ENCODE measurements around the gene CYTH4.

DNA sequence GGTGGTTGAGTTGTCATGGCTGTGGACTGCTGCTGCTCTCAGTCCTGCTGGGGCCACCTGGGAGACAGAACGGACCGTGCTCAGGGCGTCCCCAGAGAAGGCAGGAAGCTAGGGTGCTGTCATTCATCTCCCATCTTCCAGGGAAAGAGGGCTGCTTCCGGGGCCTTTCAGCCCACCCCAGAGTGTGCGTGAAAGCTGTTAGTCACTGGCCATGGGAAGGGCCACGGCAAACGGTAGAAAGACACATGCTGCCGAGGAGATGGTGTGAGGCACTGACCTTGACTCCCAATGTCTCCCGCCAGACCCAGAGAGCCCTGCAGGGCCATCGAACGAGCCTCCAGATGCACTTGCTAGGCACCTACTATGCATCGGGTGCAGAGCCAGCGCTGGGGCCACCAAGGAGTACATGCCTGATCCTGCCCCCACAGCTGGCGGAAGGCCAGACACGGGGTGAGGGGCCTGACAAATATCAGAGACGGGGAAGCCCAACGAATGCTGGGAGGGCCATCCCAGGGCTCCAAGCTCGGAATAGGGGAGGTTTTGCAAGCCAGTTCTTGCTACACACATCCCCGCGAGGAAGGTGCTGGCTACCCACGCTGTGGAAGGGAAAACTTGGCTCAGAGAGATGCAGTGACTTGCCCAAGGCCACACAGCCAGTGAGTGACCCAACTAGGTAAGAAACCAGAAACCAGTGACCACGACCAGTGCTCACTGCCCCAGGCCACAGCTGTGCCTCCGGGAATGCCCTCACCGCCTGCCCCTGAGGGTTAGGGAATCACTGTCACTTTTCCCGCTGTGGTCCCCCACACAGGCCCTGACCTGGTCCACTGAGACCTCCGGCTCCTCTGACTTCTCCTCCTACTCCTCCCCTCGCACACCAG lies 48.3 kb upstream of the CYTH4 start:
- TF ChIP-seq CREB1 (CRISPR knock-in tag; IDR thresholded peaks at IDR 0.05; ENCODE audit: low read depth) (no peak), EZH2 (IDR thresholded peaks at IDR 0.05; ENCODE audit: low read depth, unreplicated experiment) (no peak), STAT1 (IDR thresholded peaks at IDR 0.05; ENCODE audit: unreplicated experiment) (no peak), POLR2AphosphoS5 (IDR thresholded peaks at IDR 0.05; ENCODE audit: low read depth) (no peak), JUNB (IDR thresholded peaks at IDR 0.05; ENCODE audit: unreplicated experiment) (no peak), NANOG (IDR thresholded peaks at IDR 0.05; ENCODE audit: borderline replicate concordance) (no peak), EZH2phosphoT487 (IDR thresholded peaks at IDR 0.05; ENCODE audit: unreplicated experiment) (no peak)
- TF ChIP-seq, protein P1, sequence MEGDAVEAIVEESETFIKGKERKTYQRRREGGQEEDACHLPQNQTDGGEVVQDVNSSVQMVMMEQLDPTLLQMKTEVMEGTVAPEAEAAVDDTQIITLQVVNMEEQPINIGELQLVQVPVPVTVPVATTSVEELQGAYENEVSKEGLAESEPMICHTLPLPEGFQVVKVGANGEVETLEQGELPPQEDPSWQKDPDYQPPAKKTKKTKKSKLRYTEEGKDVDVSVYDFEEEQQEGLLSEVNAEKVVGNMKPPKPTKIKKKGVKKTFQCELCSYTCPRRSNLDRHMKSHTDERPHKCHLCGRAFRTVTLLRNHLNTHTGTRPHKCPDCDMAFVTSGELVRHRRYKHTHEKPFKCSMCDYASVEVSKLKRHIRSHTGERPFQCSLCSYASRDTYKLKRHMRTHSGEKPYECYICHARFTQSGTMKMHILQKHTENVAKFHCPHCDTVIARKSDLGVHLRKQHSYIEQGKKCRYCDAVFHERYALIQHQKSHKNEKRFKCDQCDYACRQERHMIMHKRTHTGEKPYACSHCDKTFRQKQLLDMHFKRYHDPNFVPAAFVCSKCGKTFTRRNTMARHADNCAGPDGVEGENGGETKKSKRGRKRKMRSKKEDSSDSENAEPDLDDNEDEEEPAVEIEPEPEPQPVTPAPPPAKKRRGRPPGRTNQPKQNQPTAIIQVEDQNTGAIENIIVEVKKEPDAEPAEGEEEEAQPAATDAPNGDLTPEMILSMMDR (conservative IDR thresholded peaks at IDR 0.05; ENCODE audit: low read depth in 2 of 2) = no peak
- TF ChIP-seq, protein P2, sequence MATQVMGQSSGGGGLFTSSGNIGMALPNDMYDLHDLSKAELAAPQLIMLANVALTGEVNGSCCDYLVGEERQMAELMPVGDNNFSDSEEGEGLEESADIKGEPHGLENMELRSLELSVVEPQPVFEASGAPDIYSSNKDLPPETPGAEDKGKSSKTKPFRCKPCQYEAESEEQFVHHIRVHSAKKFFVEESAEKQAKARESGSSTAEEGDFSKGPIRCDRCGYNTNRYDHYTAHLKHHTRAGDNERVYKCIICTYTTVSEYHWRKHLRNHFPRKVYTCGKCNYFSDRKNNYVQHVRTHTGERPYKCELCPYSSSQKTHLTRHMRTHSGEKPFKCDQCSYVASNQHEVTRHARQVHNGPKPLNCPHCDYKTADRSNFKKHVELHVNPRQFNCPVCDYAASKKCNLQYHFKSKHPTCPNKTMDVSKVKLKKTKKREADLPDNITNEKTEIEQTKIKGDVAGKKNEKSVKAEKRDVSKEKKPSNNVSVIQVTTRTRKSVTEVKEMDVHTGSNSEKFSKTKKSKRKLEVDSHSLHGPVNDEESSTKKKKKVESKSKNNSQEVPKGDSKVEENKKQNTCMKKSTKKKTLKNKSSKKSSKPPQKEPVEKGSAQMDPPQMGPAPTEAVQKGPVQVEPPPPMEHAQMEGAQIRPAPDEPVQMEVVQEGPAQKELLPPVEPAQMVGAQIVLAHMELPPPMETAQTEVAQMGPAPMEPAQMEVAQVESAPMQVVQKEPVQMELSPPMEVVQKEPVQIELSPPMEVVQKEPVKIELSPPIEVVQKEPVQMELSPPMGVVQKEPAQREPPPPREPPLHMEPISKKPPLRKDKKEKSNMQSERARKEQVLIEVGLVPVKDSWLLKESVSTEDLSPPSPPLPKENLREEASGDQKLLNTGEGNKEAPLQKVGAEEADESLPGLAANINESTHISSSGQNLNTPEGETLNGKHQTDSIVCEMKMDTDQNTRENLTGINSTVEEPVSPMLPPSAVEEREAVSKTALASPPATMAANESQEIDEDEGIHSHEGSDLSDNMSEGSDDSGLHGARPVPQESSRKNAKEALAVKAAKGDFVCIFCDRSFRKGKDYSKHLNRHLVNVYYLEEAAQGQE (IDR thresholded peaks at IDR 0.05; ENCODE audit: unreplicated experiment) = no peak

Data from GM23338 (cell line).